LNCaP clone FGC (cell line): ENCODE results near the gene IKZF4.
"Not testable (repeated sequence)": the region's sequence is repeated elsewhere in the genome, so short reads cannot be mapped to it uniquely, and the experiment has no call there.

Experiments
- DNase-seq: peaks from one replicate; pipeline ENCODE4 v3.0.0-alpha.2; 2011; ENCODE audit warnings: low read depth
- H3K4me3 ChIP-seq: 2 replicates; pipeline ENCODE4 v1.5.1; 2011; ENCODE audit warnings: mild to moderate bottlenecking, low read depth, low read length, control low read depth
- TF ChIP-seq, protein P1 (sequence below): IDR thresholded peaks from 2 replicates; pipeline ENCODE4 v1.5.1; 2012; ENCODE audit warnings: mild to moderate bottlenecking; ENCODE audit not compliant: control insufficient read depth, insufficient read depth; ENCODE audit errors: extremely low read depth

IKZF4 gene

DNA sequence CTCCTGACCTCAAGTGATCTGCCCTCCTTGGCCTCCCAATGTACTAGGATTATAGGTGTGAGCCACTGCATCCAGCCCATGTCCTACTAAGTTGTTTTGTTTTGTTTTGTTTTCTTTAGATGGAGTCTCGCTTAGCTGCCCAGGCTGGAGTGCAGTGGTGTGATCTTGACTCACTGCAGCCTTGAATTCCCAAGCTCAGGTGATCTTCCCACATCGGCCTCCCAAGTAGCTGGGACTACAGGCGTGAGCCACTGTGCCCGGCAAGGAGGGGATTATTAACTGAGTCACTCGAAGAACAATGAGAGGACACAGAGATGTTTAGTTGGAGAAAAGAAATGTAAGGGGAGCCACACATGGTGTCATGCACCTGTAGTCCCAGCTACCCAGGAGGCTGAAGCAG is 41.1 kb downstream of the IKZF4 start:
- TF ChIP-seq, protein P1, sequence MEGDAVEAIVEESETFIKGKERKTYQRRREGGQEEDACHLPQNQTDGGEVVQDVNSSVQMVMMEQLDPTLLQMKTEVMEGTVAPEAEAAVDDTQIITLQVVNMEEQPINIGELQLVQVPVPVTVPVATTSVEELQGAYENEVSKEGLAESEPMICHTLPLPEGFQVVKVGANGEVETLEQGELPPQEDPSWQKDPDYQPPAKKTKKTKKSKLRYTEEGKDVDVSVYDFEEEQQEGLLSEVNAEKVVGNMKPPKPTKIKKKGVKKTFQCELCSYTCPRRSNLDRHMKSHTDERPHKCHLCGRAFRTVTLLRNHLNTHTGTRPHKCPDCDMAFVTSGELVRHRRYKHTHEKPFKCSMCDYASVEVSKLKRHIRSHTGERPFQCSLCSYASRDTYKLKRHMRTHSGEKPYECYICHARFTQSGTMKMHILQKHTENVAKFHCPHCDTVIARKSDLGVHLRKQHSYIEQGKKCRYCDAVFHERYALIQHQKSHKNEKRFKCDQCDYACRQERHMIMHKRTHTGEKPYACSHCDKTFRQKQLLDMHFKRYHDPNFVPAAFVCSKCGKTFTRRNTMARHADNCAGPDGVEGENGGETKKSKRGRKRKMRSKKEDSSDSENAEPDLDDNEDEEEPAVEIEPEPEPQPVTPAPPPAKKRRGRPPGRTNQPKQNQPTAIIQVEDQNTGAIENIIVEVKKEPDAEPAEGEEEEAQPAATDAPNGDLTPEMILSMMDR = no peak
- DNase-seq = no peak
- no peak overlapping the region for H3K4me3 ChIP-seq

- TF ChIP-seq, protein P1 = no peak
- no peak for DNase-seq
- H3K4me3 ChIP-seq = no peak overlapping the region
Measured at GRCh38 chr12:56062996-56063395, 42.2 kb downstream of the IKZF4 start.

GRCh38 chr12:56071648-56072047 is 50.8 kb downstream of the IKZF4 start:
- DNase-seq = no peak
- TF ChIP-seq, protein P1 = no peak
- no peak overlapping the region for H3K4me3 ChIP-seq

- TF ChIP-seq, protein P1 = no peak
- DNase-seq = no peak
- no peak overlapping the region for H3K4me3 ChIP-seq
Measured at GRCh38 chr12:56074396-56074795, 53.6 kb downstream of the IKZF4 start.

DNA sequence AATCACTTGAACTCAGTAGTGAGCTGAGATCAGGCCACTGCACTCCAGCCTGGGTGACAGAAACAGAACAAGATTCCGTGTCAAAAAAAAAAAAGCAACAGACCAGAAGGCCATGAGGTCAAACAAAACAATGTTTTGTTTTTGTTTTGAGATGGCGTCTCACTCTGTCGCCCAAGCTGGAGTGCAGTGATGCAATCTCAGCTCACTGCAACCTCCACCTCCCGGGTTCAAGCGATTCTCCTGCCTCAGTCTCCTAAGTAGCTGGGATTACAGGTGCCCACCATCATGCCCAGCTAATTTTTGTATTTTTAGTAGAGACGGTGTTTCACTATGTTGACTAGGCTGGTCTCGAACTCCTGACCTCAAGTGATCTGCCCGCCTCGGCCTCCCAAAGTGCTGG is 57.1 kb downstream of the IKZF4 start:
- not testable (repeated sequence) for H3K4me3 ChIP-seq, DNase-seq

DNA sequence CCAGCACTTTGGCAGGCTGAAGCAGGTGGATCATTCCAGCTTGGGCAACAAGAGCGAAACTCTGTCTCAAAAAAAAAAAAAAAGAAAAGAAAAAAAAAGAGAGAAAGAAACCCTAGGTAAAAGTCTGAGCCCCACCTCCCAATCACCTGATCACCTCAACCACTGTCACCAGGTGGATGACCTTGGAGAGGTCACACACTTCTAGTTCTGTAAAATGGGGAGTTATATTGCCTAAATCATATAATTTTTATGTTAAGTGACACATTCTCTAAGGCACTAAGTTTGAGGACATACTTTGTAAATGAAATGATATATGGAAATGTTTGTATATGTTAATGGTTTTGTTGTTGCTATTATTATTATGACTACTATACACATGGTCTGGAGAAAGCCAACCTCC is 57.6 kb downstream of the IKZF4 start:
- H3K4me3 ChIP-seq = no peak overlapping the region; the same call in 1 of the 2 replicates
- no peak for DNase-seq
- TF ChIP-seq, protein P1 = no peak

DNA sequence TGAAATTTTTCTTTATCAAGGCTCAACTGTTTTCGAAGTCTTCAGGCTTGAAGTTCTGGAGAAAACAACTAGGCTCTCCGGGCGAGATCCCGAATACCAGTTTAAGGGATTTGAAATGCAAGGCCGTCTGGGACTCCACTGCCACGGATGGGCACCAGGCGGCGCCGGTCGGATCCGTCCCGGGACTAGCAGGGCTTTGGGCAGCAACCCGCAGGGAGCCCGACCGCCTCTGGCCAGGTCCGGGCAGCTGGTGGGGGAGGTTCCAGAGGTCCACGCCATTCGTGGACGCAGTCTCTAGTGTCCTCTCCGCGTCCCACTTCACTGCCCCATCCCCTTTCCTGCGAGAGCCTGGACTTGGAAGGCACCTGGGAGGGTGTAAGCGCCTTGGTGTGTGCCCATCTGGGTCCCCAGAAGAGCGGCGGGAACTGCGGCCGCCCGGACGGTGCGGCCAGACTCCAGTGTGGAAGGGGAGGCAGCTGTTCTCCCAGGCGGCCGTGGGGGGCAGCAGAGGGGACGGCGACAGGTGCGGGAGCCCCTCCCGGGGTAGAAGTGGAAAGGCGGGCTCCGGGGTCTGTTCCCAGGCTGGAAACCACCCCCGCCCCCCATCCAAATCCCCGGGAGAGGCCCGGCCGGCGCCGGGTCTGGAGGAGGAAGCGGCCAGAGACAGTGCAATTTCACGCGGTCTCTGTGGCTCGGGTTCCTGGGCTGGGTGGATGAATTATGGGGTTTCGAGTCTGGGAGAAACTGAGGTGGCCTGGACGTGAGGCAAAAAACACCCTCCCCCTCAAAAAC is 58.3 kb downstream of the IKZF4 start:
- peak; percentile 78 for DNase-seq
- TF ChIP-seq, protein P1 = peak; percentile 86
- H3K4me3 ChIP-seq = peak overlapping the region; percentile 97
